GM03348 (cell line): ENCODE data around the gene EIF4E1B.

ENCODE experiments used
- DNase-seq: peaks from one replicate; pipeline ENCODE4 v3.0.0; 2012; ENCODE audit warnings: low spot score

EIF4E1B gene

GRCh38 chr5:176691524-176691923 lies 61.0 kb downstream of the EIF4E1B start:
- no peak for DNase-seq

- no peak for DNase-seq
Observed at GRCh38 chr5:176692326-176692725, 61.9 kb downstream of the EIF4E1B start.

- no peak for DNase-seq
Observed at GRCh38 chr5:176692839-176693476, 62.5 kb downstream of the EIF4E1B start.

- DNase-seq, result no peak
Observed at GRCh38 chr5:176693477-176693851, 63.0 kb downstream of the EIF4E1B start.

DNA sequence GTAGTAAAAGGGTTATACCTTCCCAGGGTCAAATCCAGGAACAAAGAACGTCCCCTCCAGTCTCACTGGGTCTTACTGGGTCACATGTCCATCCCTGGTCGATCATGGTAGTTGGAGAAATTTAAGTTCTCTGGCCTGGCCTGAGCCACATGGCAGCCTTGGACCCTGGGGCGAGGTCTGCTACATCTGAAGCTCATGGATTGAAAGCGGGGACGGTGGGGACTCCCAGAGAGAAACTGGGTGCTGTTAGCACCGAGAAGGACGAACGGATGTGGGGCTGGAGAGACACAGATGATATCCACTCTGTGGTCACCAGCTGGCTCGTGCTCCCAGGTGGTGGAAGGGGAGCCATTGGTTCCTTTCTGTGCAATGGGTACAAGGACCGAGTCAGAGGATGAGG lies 63.7 kb downstream of the EIF4E1B start:
- no peak for DNase-seq

GRCh38 chr5:176694631-176695030 lies 64.2 kb downstream of the EIF4E1B start:
- DNase-seq, result no peak

DNA sequence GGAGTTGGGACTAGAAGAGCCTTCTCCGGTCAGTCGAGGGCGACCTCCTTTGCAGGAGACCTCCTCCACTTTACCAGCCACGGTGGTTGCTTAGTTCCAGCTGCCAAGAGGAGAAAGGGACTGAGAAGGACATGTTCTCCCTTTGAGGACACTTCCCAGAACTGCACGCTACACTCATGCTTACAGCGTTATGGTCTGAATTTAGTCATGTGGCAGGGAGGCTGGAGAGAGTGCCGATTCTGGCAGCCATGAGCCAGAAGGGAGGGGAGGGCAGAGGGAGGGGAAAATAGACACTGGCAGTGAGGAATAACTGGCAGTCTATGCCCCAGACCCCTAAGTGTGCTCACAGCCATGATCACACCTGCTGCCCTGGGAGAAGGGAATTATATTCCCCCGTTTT lies 64.6 kb downstream of the EIF4E1B start:
- DNase-seq, result no peak
